Measurements from ENCODE around the gene FRMPD2.

The FRMPD2 gene

DNA sequence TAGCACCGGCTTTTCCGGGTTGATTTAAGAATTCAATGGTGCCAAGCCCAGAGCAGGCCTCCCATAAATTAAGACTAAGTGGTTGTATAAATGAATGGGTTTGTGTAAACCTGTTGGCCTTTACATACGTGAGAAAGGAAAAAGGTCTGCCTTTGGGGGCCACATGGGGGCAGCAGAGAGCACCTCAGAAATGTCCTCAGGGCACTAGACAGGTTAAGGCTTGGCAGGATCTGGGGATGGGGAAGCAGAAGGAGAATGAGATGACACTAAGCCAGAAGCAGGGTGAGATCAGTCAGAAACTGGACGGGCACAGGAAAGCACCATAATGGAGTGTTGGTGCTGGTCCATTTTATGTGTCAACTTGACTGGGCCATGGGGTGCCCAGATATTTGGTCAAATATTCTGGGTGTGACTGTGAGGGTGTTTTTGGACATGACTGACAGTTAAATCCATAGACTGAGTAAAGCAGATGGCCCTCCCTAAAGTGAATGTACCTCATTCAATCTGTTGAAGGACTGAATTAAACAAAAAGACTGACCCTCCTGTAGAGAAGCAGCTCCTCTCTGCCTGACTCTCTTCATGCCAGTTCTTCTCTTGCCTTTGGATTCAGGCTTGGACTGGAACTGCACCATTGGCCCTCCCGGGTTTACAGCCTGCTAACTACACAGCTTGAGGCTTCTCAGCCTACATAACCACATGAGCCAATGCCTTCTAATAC, 58.9 kb downstream of the FRMPD2 start:
- Mint-ChIP-seq H3K27me3 (peaks cover 49% of the 10 kb centered on the region), H3K27ac (ENCODE audit: low read depth) (no peak overlapping the region), H3K9me3 (no peaks in the 10 kb centered on the region), H3K36me3 (ENCODE audit: insufficient read depth) (no peaks in the 10 kb centered on the region), H3K4me3 (no peak overlapping the region), H3K4me1 (no peaks in the 10 kb centered on the region)
- ATAC-seq (replicated peaks; ENCODE audit: extremely low read depth, poor library complexity, severe bottlenecking): no peak
- DNase-seq (ENCODE audit: low spot score in 2 of 2): no peak

DNA sequence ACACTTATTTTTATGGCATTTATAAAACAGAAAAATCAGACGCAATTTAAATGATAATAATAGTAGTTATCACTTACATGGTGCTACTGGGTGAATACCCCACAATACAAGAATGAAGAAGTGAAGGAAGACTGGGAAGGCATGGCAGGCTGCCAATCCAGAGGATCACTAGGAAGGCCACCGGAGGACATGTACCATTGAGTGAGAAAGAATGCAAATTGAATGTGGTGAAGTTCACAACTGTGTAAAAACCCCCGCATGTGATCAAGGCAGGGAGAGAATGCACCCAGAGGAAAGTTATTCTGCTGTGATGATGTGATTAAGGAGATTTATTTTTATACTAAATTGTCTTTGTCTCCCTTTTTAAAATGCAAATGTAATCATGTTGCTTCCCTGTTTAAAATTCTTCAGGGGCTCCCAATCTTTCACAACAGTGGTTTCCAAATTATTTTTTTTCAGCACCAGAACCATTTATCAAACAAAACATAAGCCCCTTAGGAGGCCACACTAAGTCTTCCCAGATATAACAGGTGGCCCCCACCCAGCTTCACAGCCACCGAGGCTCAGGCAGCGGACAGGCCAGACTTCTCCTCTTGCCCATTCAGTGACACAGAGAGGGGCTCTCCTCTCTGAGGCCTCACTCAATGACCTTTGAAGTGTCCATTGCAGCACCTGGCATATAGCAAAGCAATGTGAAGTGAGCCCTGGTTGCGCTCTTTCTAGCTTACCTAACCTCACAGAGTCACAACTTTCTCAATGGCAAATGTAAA, 59.6 kb downstream of the FRMPD2 start:
- no peaks in the 10 kb centered on the region for H3K4me1 Mint-ChIP-seq
- H3K27me3 Mint-ChIP-seq: peaks cover 52% of the 10 kb centered on the region
- H3K36me3 Mint-ChIP-seq (ENCODE audit: insufficient read depth): no peaks in the 10 kb centered on the region
- no peak for ATAC-seq (replicated peaks; ENCODE audit: extremely low read depth, poor library complexity, severe bottlenecking)
- no peak overlapping the region for H3K4me3 Mint-ChIP-seq
- H3K27ac Mint-ChIP-seq (ENCODE audit: low read depth): no peak overlapping the region
- no peak for DNase-seq (ENCODE audit: low spot score in 2 of 2)
- no peaks in the 10 kb centered on the region for H3K9me3 Mint-ChIP-seq

DNA sequence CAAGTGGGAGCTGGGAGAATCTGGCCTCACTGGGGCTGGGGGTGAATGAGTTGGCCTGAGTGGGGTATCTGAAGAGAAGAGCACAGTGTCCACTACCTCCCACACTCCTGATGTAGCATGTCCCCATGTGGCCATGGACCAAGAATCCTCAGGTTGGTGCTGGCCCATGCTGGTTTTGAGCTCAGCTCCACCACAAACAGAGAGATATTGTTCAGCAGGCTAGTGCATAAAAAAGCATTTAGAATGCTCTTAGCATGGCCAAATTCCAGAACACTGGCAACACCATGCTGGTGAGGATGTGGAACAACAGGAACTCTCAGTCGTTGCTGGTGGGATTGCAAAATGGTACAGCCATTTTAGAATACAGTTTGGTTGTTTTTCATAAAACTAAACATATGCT, 61.4 kb downstream of the FRMPD2 start:
- no peaks in the 10 kb centered on the region for H3K36me3 Mint-ChIP-seq (ENCODE audit: insufficient read depth)
- no peak overlapping the region for H3K27ac Mint-ChIP-seq (ENCODE audit: low read depth)
- H3K4me3 Mint-ChIP-seq: no peak overlapping the region
- peaks cover 48% of the 10 kb centered on the region for H3K27me3 Mint-ChIP-seq
- no peaks in the 10 kb centered on the region for H3K4me1 Mint-ChIP-seq
- ATAC-seq (replicated peaks; ENCODE audit: extremely low read depth, poor library complexity, severe bottlenecking) (no peak), DNase-seq (ENCODE audit: low spot score in 2 of 2) (no peak)
- H3K9me3 Mint-ChIP-seq: no peaks in the 10 kb centered on the region

DNA sequence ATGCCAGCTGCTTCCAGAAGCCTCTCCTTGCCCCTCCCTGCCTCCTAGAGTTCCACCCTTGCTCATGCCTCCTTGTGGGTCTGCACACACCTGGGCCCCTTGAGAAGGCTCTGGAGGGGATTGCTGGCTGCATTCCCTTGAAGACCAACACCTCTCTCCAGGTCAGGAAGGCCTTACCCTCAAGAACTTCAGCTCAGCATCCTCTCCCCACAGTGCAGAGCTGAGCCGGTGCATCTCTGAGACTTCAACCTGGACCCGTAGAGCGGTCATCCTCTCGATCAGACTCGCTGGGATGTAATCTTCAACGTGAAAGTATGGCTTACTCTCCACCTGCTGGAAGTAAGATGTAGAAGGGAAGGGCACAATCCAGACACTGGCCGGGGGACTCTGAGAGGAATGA, 62.7 kb downstream of the FRMPD2 start:
- DNase-seq (ENCODE audit: low spot score in 2 of 2) (no peak), ATAC-seq (replicated peaks; ENCODE audit: extremely low read depth, poor library complexity, severe bottlenecking) (no peak)
- H3K4me3 Mint-ChIP-seq: no peak overlapping the region
- H3K27ac Mint-ChIP-seq (ENCODE audit: low read depth): no peak overlapping the region
- no peaks in the 10 kb centered on the region for H3K36me3 Mint-ChIP-seq (ENCODE audit: insufficient read depth)
- peaks cover 60% of the 10 kb centered on the region for H3K27me3 Mint-ChIP-seq
- no peaks in the 10 kb centered on the region for H3K4me1 Mint-ChIP-seq
- no peaks in the 10 kb centered on the region for H3K9me3 Mint-ChIP-seq

DNA sequence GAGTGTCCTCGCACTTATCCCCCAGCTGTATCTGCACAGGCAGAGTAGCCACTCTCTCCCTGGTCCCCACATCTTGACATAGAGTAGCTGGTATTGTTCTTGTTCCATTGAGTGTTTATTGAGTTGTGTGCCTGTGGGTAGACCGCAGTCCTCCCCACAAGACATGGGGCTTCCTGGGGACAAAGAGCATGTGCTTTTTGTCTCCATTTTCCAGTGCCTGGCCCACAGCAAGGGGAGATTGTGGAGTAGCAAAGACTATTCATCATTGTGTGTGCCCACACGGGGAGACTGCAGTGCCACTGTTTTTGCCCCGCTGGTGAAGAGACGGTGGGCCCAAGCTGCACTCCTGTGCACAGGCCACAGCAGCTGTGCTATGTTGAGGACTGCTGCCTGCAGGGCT, 63.5 kb downstream of the FRMPD2 start:
- Mint-ChIP-seq H3K4me3 (no peak overlapping the region), H3K27ac (ENCODE audit: low read depth) (no peak overlapping the region), H3K27me3 (peaks cover 68% of the 10 kb centered on the region), H3K4me1 (no peaks in the 10 kb centered on the region), H3K9me3 (no peaks in the 10 kb centered on the region), H3K36me3 (ENCODE audit: insufficient read depth) (no peaks in the 10 kb centered on the region)
- no peak for ATAC-seq (replicated peaks; ENCODE audit: extremely low read depth, poor library complexity, severe bottlenecking)
- DNase-seq (ENCODE audit: low spot score in 2 of 2): no peak

DNA sequence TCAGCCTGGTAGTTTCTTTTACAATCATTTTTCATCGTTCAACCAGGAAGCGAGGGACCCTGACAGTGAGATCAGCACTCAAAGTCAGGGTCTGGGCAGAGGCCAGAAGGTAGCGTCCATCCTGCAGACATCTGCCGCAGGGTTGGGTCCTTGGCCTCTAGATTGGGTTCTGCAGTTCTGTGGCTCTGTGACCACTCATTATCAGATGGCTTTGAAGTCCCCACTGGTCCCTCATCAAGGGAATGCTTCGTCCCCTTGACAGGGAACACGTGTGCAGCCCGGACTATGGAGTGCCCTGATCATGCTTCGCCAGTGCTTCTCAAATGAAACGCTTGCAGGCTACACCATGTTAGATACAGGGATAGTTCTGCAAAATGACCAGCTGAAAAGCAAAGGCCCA, 64.1 kb downstream of the FRMPD2 start:
- Mint-ChIP-seq H3K27ac (ENCODE audit: low read depth) (no peak overlapping the region), H3K4me3 (no peak overlapping the region), H3K36me3 (ENCODE audit: insufficient read depth) (no peaks in the 10 kb centered on the region), H3K4me1 (no peaks in the 10 kb centered on the region), H3K9me3 (no peaks in the 10 kb centered on the region), H3K27me3 (peaks cover 65% of the 10 kb centered on the region)
- ATAC-seq (replicated peaks; ENCODE audit: extremely low read depth, poor library complexity, severe bottlenecking): no peak
- DNase-seq (ENCODE audit: low spot score in 2 of 2): no peak

DNA sequence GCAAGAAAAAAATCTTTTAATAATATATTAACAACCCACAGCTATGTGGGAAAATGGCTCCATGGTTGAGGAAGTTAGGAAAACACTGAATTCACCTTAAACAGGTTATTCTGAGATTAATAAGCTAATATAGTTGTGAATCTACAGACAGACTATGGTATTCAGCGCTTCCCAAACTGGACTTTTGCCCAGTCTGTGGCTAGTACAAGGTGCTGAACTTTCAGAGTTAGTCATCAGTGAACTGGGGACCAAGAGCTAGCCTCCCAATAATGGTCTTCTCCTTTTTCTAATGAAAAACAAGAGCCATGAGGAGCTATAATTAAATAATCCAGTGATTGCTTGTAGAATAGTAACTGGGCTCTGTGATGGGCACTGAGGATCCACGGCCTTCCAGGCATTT, 65.3 kb downstream of the FRMPD2 start:
- ATAC-seq (replicated peaks; ENCODE audit: extremely low read depth, poor library complexity, severe bottlenecking) (no peak), DNase-seq (ENCODE audit: low spot score in 2 of 2) (no peak)
- Mint-ChIP-seq H3K36me3 (ENCODE audit: insufficient read depth) (no peaks in the 10 kb centered on the region), H3K27ac (ENCODE audit: low read depth) (no peak overlapping the region), H3K4me3 (no peak overlapping the region), H3K4me1 (no peaks in the 10 kb centered on the region), H3K27me3 (peaks cover 61% of the 10 kb centered on the region), H3K9me3 (no peaks in the 10 kb centered on the region)

DNA sequence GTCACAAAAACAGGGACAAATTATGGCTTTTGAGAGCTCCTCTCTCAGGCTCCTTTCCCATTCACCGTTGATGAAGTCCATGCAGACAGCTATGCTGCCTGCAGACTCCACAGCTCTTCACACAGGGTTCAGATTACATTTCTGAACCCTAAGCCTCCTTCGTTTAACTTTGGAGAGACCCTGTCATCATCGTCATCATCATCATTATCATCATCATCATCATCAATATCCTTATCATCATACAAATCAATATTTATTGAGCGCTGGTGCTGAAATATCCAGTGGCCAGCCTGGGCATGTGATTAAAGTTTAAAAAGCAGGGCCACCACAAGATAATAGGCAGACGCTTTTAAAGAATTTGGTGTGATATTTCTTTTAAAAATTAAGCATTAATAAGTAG, 66.6 kb downstream of the FRMPD2 start:
- ATAC-seq (replicated peaks; ENCODE audit: extremely low read depth, poor library complexity, severe bottlenecking) (no peak), DNase-seq (ENCODE audit: low spot score in 2 of 2) (no peak)
- Mint-ChIP-seq H3K27ac (ENCODE audit: low read depth) (no peak overlapping the region), H3K9me3 (no peaks in the 10 kb centered on the region), H3K4me1 (no peaks in the 10 kb centered on the region), H3K4me3 (no peak overlapping the region), H3K36me3 (ENCODE audit: insufficient read depth) (peaks cover 2% of the 10 kb centered on the region), H3K27me3 (peaks cover 65% of the 10 kb centered on the region)

DNA sequence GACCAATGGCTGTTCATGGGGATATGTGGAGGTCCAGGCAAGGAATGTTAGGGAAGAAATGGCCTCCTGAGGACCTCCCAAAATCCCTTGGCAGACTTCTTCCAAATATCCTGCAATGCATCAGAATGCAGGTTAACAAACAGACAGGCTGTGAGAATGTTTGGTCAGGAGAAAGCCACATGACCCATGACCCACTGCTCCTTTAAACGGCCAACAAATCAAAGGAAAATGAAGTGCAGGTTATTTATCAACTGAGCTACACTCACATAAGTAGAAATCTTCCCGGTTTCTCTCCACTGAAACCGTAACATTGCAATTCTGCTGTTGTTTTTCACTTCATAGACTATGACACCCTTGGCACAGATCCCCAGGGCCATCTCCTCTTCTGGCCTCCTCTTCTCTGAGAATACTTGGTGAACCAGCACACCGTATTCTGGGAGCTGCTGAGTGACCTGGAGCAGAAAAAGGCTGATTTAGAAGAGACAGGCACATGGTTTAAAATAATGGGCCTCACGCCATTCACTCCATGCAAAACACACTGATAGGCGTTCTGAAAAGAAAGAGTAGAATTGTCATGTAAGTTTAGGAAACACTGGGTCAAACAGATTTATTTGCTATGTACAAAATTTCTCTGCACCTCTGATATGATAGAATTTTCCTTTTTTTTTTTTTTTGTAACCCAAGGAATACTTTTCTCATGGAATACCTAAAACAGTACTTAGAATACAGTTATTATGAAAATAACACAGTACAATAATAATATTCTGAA, 67.8 kb downstream of the FRMPD2 start:
- Mint-ChIP-seq H3K4me1 (no peaks in the 10 kb centered on the region), H3K27me3 (peaks cover 53% of the 10 kb centered on the region), H3K27ac (ENCODE audit: low read depth) (no peak overlapping the region), H3K36me3 (ENCODE audit: insufficient read depth) (peaks cover 2% of the 10 kb centered on the region), H3K9me3 (no peaks in the 10 kb centered on the region), H3K4me3 (no peak overlapping the region)
- DNase-seq (ENCODE audit: low spot score in 2 of 2) (no peak), ATAC-seq (replicated peaks; ENCODE audit: extremely low read depth, poor library complexity, severe bottlenecking) (no peak)

DNA sequence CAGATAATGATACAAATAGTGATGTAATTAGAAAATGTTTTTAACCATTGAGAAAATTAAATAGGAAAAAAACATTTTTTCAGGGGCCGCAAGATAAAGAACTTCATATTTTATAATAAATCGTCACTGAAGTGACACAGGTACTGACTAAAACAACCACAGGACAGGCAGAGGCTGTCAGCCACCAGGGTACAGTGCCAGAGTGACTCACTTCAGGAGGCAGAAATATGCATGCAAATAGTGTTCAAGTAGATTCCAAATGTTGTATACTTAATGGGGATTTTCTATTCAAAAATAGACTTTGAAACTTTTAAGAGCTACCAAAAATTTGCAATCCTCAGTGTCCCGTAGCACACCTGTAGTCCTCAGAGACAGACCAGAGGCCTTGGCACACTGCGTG, 68.6 kb downstream of the FRMPD2 start:
- no peak for DNase-seq (ENCODE audit: low spot score in 2 of 2)
- H3K4me3 Mint-ChIP-seq: no peak overlapping the region
- H3K4me1 Mint-ChIP-seq: no peaks in the 10 kb centered on the region
- H3K27me3 Mint-ChIP-seq: peaks cover 45% of the 10 kb centered on the region
- no peaks in the 10 kb centered on the region for H3K9me3 Mint-ChIP-seq
- H3K27ac Mint-ChIP-seq (ENCODE audit: low read depth): no peak overlapping the region
- peaks cover 2% of the 10 kb centered on the region for H3K36me3 Mint-ChIP-seq (ENCODE audit: insufficient read depth)
- ATAC-seq (replicated peaks; ENCODE audit: extremely low read depth, poor library complexity, severe bottlenecking): no peak

DNA sequence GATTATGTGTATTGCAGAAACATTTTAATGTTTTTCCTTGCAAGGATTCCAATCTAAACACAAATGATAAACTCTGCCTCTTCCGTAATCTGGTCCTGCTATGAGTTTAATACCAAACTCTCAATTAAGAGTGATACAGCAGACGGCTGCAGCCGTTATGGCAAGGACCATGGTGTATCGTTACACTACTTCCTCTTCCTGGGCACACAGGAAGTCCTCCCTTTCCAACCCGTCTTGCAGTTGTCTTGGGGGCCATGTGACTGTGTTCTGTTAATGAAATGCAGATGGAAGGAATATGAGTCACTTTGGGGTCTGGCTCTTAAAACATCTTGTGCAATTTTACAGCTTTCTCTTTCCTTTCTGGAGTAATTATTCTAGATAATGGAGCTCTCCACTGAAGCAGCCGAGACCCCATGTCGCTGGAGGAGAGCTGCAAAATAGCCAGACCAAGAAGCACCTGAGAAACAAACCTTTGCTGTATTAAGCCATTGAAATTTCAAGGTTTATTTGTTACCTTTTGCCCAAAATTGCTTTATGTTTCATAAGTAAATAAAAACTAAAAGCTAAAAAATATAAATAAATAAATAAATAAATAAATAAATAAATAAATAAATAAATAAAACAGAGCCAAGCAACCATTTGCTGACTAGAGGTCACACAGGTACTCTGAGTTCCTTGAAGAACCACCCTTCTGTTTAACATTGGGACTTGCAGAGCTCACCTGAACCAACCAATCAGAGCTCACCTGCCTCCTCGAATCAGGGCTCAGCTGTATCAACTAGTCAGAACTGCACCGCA, 74.7 kb downstream of the FRMPD2 start:
- DNase-seq (ENCODE audit: low spot score in 2 of 2) (no peak), ATAC-seq (replicated peaks; ENCODE audit: extremely low read depth, poor library complexity, severe bottlenecking) (no peak)
- peaks cover 23% of the 10 kb centered on the region for H3K27me3 Mint-ChIP-seq
- peaks cover 5% of the 10 kb centered on the region for H3K9me3 Mint-ChIP-seq
- peak overlapping the region; percentile 11 for H3K4me3 Mint-ChIP-seq
- H3K36me3 Mint-ChIP-seq (ENCODE audit: insufficient read depth): peaks cover 3% of the 10 kb centered on the region
- H3K27ac Mint-ChIP-seq (ENCODE audit: low read depth): no peak overlapping the region
- peaks cover 5% of the 10 kb centered on the region for H3K4me1 Mint-ChIP-seq

DNA sequence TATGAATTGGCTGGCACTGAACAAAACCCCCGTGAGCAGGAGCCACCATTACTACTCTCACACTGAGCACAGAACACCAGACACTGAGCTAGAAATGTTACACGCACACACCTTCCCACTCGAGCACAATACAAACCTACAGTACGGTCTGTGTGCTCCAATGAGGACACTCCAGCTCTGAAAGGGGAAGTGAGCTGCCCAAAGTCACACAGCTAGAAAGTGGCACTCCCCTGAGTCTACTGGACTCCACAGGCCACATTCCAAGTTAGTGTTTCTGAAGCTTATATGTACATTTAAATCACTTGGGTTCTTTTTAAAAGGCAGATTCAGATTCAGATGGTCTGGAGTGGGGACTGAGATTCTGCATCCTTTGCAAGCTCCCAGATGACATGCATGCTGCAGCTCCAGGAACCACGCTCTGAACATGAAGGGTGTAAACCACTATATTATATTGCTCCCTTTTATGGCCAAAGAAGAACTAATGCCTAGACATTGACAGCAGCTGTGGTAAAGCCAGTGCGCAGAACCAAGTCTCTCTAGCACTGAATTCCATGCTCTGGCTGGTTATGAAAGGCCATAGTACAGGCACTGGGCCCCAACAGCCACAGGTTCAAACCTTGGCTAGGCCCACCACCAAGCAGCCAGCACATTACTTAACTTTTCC, 77.1 kb downstream of the FRMPD2 start:
- Mint-ChIP-seq H3K27ac (ENCODE audit: low read depth) (no peak overlapping the region), H3K4me3 (no peak overlapping the region), H3K36me3 (ENCODE audit: insufficient read depth) (peaks cover 1% of the 10 kb centered on the region), H3K27me3 (peaks cover 24% of the 10 kb centered on the region), H3K9me3 (peaks cover 5% of the 10 kb centered on the region), H3K4me1 (peaks cover 5% of the 10 kb centered on the region)
- DNase-seq (ENCODE audit: low spot score in 2 of 2) (no peak), ATAC-seq (replicated peaks; ENCODE audit: extremely low read depth, poor library complexity, severe bottlenecking) (no peak)

Measured in central memory CD8-positive, alpha-beta T cell (primary cell).